ENCODE results near the gene F13A1. TPM values are rescaled to one million over a fixed set of nuclear protein-coding genes. Genes with fewer than 3 reads are reported as not detected.

Gene F13A1
- total RNA-seq, 1 donor from 2014 or later: 58.4 TPM

- H3K4me1 ChIP-seq: no peaks in the 10 kb centered on the region
- intact Hi-C loops (cut with DNase I): no loop called here
- no peak for DNase-seq (ENCODE audit: extremely low spot score in 2 of 2)
- no peaks in the 10 kb centered on the region for H3K9me3 ChIP-seq
- H3K27ac ChIP-seq: no peak overlapping the region
- H3K27me3 ChIP-seq: no peaks in the 10 kb centered on the region
- H3K36me3 ChIP-seq: no peaks in the 10 kb centered on the region
- H3K4me3 ChIP-seq: no peak overlapping the region
- TF ChIP-seq POLR2AphosphoS5 (IDR thresholded peaks at IDR 0.05; ENCODE audit: insufficient read depth in 1 of 2, low read depth in 1 of 2): no peak
- TF ChIP-seq POLR2A (IDR thresholded peaks at IDR 0.05): no peak
- no peak for TF ChIP-seq CTCF (IDR thresholded peaks at IDR 0.05)
Measured at GRCh38 chr6:6248651-6249050, 71.8 kb downstream of the F13A1 start.

- Histone ChIP-seq H3K36me3 (no peaks in the 10 kb centered on the region), H3K27me3 (no peaks in the 10 kb centered on the region), H3K27ac (no peak overlapping the region), H3K9me3 (no peaks in the 10 kb centered on the region), H3K4me3 (no peak overlapping the region), H3K4me1 (no peaks in the 10 kb centered on the region)
- TF ChIP-seq CTCF (IDR thresholded peaks at IDR 0.05) (no peak), POLR2A (IDR thresholded peaks at IDR 0.05) (no peak), POLR2AphosphoS5 (IDR thresholded peaks at IDR 0.05; ENCODE audit: insufficient read depth in 1 of 2, low read depth in 1 of 2) (no peak)
- intact Hi-C loops (cut with DNase I): no loop called here
- DNase-seq (ENCODE audit: extremely low spot score in 2 of 2): no peak
Measured at GRCh38 chr6:6246544-6246943, 73.9 kb downstream of the F13A1 start.

- no peaks in the 10 kb centered on the region for H3K36me3 ChIP-seq
- TF ChIP-seq CTCF (IDR thresholded peaks at IDR 0.05): no peak
- TF ChIP-seq POLR2AphosphoS5 (IDR thresholded peaks at IDR 0.05; ENCODE audit: insufficient read depth in 1 of 2, low read depth in 1 of 2): no peak
- no peak for TF ChIP-seq POLR2A (IDR thresholded peaks at IDR 0.05)
- H3K27me3 ChIP-seq: no peaks in the 10 kb centered on the region
- DNase-seq (ENCODE audit: extremely low spot score in 2 of 2): no peak
- H3K4me3 ChIP-seq: no peak overlapping the region
- intact Hi-C loops (cut with DNase I): no loop called here
- H3K9me3 ChIP-seq: no peaks in the 10 kb centered on the region
- no peaks in the 10 kb centered on the region for H3K4me1 ChIP-seq
- no peak overlapping the region for H3K27ac ChIP-seq
Measured at GRCh38 chr6:6244624-6245023, 75.8 kb downstream of the F13A1 start.

- H3K36me3 ChIP-seq: no peaks in the 10 kb centered on the region
- H3K4me1 ChIP-seq: no peaks in the 10 kb centered on the region
- H3K4me3 ChIP-seq: no peak overlapping the region
- intact Hi-C loops (cut with DNase I): no loop called here
- DNase-seq (ENCODE audit: extremely low spot score in 2 of 2): no peak
- no peak for TF ChIP-seq POLR2A (IDR thresholded peaks at IDR 0.05)
- no peak for TF ChIP-seq POLR2AphosphoS5 (IDR thresholded peaks at IDR 0.05; ENCODE audit: insufficient read depth in 1 of 2, low read depth in 1 of 2)
- no peak for TF ChIP-seq CTCF (IDR thresholded peaks at IDR 0.05)
- no peaks in the 10 kb centered on the region for H3K9me3 ChIP-seq
- no peak overlapping the region for H3K27ac ChIP-seq
- no peaks in the 10 kb centered on the region for H3K27me3 ChIP-seq
Measured at GRCh38 chr6:6243846-6244245, 76.6 kb downstream of the F13A1 start.

GRCh38 chr6:6239598-6240581 is 80.6 kb downstream of the F13A1 start:
- Histone ChIP-seq H3K27ac (no peak overlapping the region), H3K9me3 (no peaks in the 10 kb centered on the region), H3K4me3 (no peak overlapping the region), H3K36me3 (no peaks in the 10 kb centered on the region), H3K4me1 (no peaks in the 10 kb centered on the region), H3K27me3 (no peaks in the 10 kb centered on the region)
- intact Hi-C loops (cut with DNase I): no loop called here
- TF ChIP-seq POLR2A (IDR thresholded peaks at IDR 0.05) (no peak), POLR2AphosphoS5 (IDR thresholded peaks at IDR 0.05; ENCODE audit: insufficient read depth in 1 of 2, low read depth in 1 of 2) (no peak), CTCF (IDR thresholded peaks at IDR 0.05) (no peak)
- no peak for DNase-seq (ENCODE audit: extremely low spot score in 2 of 2)

All from vagina (tissue), 2 donors.